Tibial artery (tissue), 4 donors: ENCODE measurements around the gene RYR2.

Experiments
- DNase-seq, 2 donors: peaks; one replicate each; pipeline ENCODE4 v3.0.0-alpha.2; 2019
- H3K27ac ChIP-seq, 2 donors: fragments of 200-600 bp; sonication (generic) in 1 of 2; 1 replicate in 1 of 2; 2 replicates in 1 of 2; pipeline ENCODE4 v1.5.1; 2018 to 2019; ENCODE audit warnings: mild to moderate bottlenecking in 1 of 2
- H3K27me3 ChIP-seq, 2 donors: fragments of 200-600 bp; sonication (generic) in 1 of 2; one replicate each; pipeline versions ENCODE4 v1.5.1 to v1.6.0; 2016 to 2019
- H3K36me3 ChIP-seq, 3 donors: fragments of 200-600 bp; sonication (generic) in 2 of 3; one replicate each; pipeline ENCODE4 v1.5.1; 2016 to 2019; ENCODE audit warnings: mild to moderate bottlenecking in 2 of 3
- H3K4me1 ChIP-seq, 4 donors: fragments of 200-600 bp; sonication (generic) in 2 of 4; 1 replicate in 3 of 4; 2 replicates in 1 of 4; pipeline ENCODE4 v1.5.1; 2016 to 2019
- H3K4me3 ChIP-seq, 2 donors: fragments of 200-600 bp; sonication (generic) in 1 of 2; 1 replicate in 1 of 2; 2 replicates in 1 of 2; pipeline ENCODE4 v1.5.1; 2018 to 2019; ENCODE audit warnings: mild to moderate bottlenecking in 2 of 2
- H3K9me3 ChIP-seq, 3 donors: fragments of 200-600 bp; sonication (generic) in 1 of 3; one replicate each; pipeline ENCODE4 v1.5.1; 2016 to 2019
- intact Hi-C: fragments of 100-400 bp; cut with DNase I; formaldehyde crosslinking; loops from one replicate; pipeline ENCODE4 v1.15.0; 2023; ENCODE audit warnings: low total_unique reads
- TF ChIP-seq, protein P1 (sequence below), 2 experiments: fragments of 200-600 bp in 1 of 2; fragments of 450-650 bp in 1 of 2; IDR thresholded peaks; one replicate each; pipeline ENCODE4 v1.5.1; 2017 to 2019; ENCODE audit warnings: antibody characterized with exemption in 2 of 2, mild to moderate bottlenecking in 1 of 2, moderate library complexity in 1 of 2

RYR2 gene

GRCh38 chr1:237201155-237201554 is 159.2 kb downstream of the RYR2 start:
- no peaks in the 10 kb centered on the region for H3K27me3 ChIP-seq
- DNase-seq = no peak
- H3K27ac ChIP-seq = no peak overlapping the region
- peaks cover 0 to 27% (median 2%) of the 10 kb centered on the region in 4 donors for H3K4me1 ChIP-seq
- no peaks in the 10 kb centered on the region for H3K36me3 ChIP-seq
- TF ChIP-seq, protein P1, sequence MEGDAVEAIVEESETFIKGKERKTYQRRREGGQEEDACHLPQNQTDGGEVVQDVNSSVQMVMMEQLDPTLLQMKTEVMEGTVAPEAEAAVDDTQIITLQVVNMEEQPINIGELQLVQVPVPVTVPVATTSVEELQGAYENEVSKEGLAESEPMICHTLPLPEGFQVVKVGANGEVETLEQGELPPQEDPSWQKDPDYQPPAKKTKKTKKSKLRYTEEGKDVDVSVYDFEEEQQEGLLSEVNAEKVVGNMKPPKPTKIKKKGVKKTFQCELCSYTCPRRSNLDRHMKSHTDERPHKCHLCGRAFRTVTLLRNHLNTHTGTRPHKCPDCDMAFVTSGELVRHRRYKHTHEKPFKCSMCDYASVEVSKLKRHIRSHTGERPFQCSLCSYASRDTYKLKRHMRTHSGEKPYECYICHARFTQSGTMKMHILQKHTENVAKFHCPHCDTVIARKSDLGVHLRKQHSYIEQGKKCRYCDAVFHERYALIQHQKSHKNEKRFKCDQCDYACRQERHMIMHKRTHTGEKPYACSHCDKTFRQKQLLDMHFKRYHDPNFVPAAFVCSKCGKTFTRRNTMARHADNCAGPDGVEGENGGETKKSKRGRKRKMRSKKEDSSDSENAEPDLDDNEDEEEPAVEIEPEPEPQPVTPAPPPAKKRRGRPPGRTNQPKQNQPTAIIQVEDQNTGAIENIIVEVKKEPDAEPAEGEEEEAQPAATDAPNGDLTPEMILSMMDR (IDR thresholded peaks at IDR 0.05) = no peak
- intact Hi-C loops = no loop called here
- no peaks in the 10 kb centered on the region for H3K9me3 ChIP-seq
- no peak overlapping the region for H3K4me3 ChIP-seq

- intact Hi-C loops = no loop called here
- no peaks in the 10 kb centered on the region for H3K9me3 ChIP-seq
- TF ChIP-seq, protein P1 (IDR thresholded peaks at IDR 0.05) = no peak
- no peak overlapping the region for H3K27ac ChIP-seq
- no peak for DNase-seq
- no peaks in the 10 kb centered on the region for H3K36me3 ChIP-seq
- H3K4me3 ChIP-seq = no peak overlapping the region
- H3K4me1 ChIP-seq = peaks cover 0 to 7% (median 0%) of the 10 kb centered on the region in 4 donors
- H3K27me3 ChIP-seq = no peaks in the 10 kb centered on the region
Measured at GRCh38 chr1:237204841-237205240, 162.9 kb downstream of the RYR2 start.

DNA sequence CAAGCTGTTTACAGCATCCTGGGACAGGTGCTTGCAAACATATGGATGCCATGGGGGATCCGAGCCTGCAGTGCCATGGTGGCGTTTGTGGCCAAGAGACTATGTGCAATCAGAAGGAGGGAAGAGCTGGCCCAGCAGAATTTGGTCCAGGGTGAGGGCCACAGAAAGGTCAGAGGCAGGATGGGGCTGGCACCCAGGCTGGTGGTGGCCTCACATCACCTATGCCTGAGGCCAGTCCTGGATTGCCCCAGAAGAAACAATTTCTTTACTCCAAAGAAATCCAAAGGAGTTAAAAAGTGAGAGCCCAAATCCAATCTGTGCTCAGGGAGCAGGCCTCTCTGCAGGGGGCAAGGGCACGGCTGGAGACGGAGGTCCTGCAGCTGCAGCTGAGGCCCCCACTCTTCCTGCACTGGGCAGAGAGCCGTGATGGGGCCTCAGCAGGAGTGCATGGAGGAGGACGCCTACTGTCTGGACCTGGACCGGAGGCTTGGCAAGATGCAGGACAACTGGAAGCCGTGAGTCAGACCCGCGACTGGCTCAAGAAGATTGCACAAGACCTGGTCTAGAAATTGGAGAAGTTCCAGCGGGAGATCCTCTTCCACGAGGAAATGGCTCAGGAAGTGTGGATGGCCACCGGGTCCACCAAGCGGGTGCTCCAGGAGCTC is 163.5 kb downstream of the RYR2 start:
- no peaks in the 10 kb centered on the region for H3K36me3 ChIP-seq
- DNase-seq = peak in 1 of 2 donors; percentile 49
- H3K4me3 ChIP-seq = no peak overlapping the region
- no peaks in the 10 kb centered on the region for H3K9me3 ChIP-seq
- peaks cover 0 to 7% (median 0%) of the 10 kb centered on the region in 4 donors for H3K4me1 ChIP-seq
- TF ChIP-seq, protein P1 (IDR thresholded peaks at IDR 0.05) = no peak
- H3K27ac ChIP-seq = no peak overlapping the region
- intact Hi-C loops = no loop called here
- no peaks in the 10 kb centered on the region for H3K27me3 ChIP-seq

GRCh38 chr1:237206065-237206414 is 164.1 kb downstream of the RYR2 start:
- no peaks in the 10 kb centered on the region for H3K36me3 ChIP-seq
- no peak overlapping the region for H3K4me3 ChIP-seq
- TF ChIP-seq, protein P1 (IDR thresholded peaks at IDR 0.05) = no peak
- intact Hi-C loops = no loop called here
- H3K27ac ChIP-seq = no peak overlapping the region
- no peak for DNase-seq
- no peaks in the 10 kb centered on the region for H3K27me3 ChIP-seq
- no peaks in the 10 kb centered on the region for H3K9me3 ChIP-seq
- peaks cover 0 to 7% (median 0%) of the 10 kb centered on the region in 4 donors for H3K4me1 ChIP-seq

DNA sequence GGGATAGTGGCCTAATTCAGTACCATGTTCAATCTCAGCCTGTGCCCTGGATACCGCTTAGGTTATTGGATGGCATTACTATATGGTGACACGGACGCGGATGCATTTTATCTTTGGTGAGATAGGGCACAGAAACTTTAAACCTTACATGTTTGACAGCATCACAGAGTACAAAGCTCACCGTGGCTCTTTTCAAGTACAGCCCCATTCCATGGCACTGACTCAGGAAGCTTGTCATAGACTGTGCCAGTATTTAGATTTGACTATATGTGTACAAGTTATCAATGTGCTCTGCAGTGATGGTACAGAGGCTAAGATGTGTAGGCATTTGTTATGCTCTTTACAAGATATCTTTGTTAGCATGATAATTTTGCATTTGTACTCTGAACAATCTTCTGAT is 169.0 kb downstream of the RYR2 start:
- TF ChIP-seq, protein P1 (IDR thresholded peaks at IDR 0.05) = no peak
- Histone ChIP-seq H3K27me3 (no peaks in the 10 kb centered on the region), H3K4me3 (no peak overlapping the region), H3K9me3 (no peaks in the 10 kb centered on the region), H3K4me1 (peaks cover 0 to 6% (median 0%) of the 10 kb centered on the region in 4 donors), H3K27ac (no peak overlapping the region), H3K36me3 (no peaks in the 10 kb centered on the region)
- DNase-seq = no peak
- intact Hi-C loops = no loop called here

GRCh38 chr1:237211540-237211939 is 169.6 kb downstream of the RYR2 start:
- no peak overlapping the region for H3K4me3 ChIP-seq
- no peak for DNase-seq
- no peaks in the 10 kb centered on the region for H3K36me3 ChIP-seq
- no peaks in the 10 kb centered on the region for H3K9me3 ChIP-seq
- peaks cover 0 to 6% (median 0%) of the 10 kb centered on the region in 4 donors for H3K4me1 ChIP-seq
- no peaks in the 10 kb centered on the region for H3K27me3 ChIP-seq
- H3K27ac ChIP-seq = no peak overlapping the region
- TF ChIP-seq, protein P1 (IDR thresholded peaks at IDR 0.05) = no peak
- intact Hi-C loops = no loop called here
